KMS-11 (cell line): ENCODE data around the gene UNC13B.

Experiments used
- H2AFZ ChIP-seq: fragments of 200-600 bp; sonication (generic); 2 replicates; pipeline ENCODE4 v1.6.1; 2016; ENCODE audit warnings: antibody characterized with exemption, mixed run types, low read depth
- H3K27ac ChIP-seq: fragments of 200-600 bp; sonication (generic); 2 replicates; pipeline ENCODE4 v1.6.1; 2016; ENCODE audit warnings: mild to moderate bottlenecking, mixed run types
- H3K27me3 ChIP-seq: fragments of 200-600 bp; sonication (generic); 2 replicates; pipeline ENCODE4 v1.6.1; 2017; ENCODE audit warnings: mild to moderate bottlenecking, low read depth, mixed run types, moderate library complexity; ENCODE audit not compliant: insufficient read depth
- H3K36me3 ChIP-seq: fragments of 200-600 bp; sonication (generic); 2 replicates; pipeline ENCODE4 v1.6.1; 2017; ENCODE audit warnings: mild to moderate bottlenecking, mixed run types; ENCODE audit not compliant: insufficient read depth
- H3K4me1 ChIP-seq: fragments of 200-600 bp; sonication (generic); 2 replicates; pipeline ENCODE4 v1.6.1; 2016; ENCODE audit warnings: mild to moderate bottlenecking, low read depth, mixed run types; ENCODE audit not compliant: poor library complexity, severe bottlenecking
- H3K4me2 ChIP-seq: fragments of 200-600 bp; sonication (generic); 2 replicates; pipeline ENCODE4 v1.7.0; 2016; ENCODE audit warnings: mild to moderate bottlenecking, mixed run types
- H3K4me3 ChIP-seq: fragments of 200-600 bp; sonication (generic); IDR thresholded peaks from 2 replicates; pipeline ENCODE4 v1.6.1; 2017; ENCODE audit warnings: low read depth, low read length, mixed read lengths; ENCODE audit not compliant: insufficient read depth
- H3K79me2 ChIP-seq: fragments of 200-600 bp; sonication (generic); 2 replicates; pipeline ENCODE4 v1.6.1; 2016; ENCODE audit warnings: low read depth, mixed run types; ENCODE audit not compliant: insufficient read depth
- H3K9ac ChIP-seq: fragments of 200-600 bp; sonication (generic); 2 replicates; pipeline ENCODE4 v1.6.1; 2016; ENCODE audit warnings: mild to moderate bottlenecking, mixed run types
- H4K20me1 ChIP-seq: fragments of 200-600 bp; sonication (generic); 2 replicates; pipeline ENCODE4 v1.6.1; 2016; ENCODE audit warnings: mild to moderate bottlenecking, mixed run types; ENCODE audit not compliant: insufficient read depth
- CTCF ChIP-seq: fragments of 200-600 bp; sonication (generic); conservative IDR thresholded peaks from 2 replicates; pipeline ENCODE4 v1.6.1; 2017; ENCODE audit warnings: low read depth, mild to moderate bottlenecking, antibody characterized with exemption, low read length, moderate library complexity, mixed read lengths

Gene UNC13B

GRCh38 chr9:35422753-35423152 is 260.9 kb downstream of the UNC13B start:
- TF ChIP-seq CTCF = no peak
- Histone ChIP-seq H3K4me3 (no peak overlapping the region), H3K36me3 (no peaks in the 10 kb centered on the region)

GRCh38 chr9:35423499-35423898 is 261.7 kb downstream of the UNC13B start:
- no peaks in the 10 kb centered on the region for H3K36me3 ChIP-seq
- H3K9ac ChIP-seq = no peak overlapping the region
- H3K4me3 ChIP-seq = no peak overlapping the region
- H2AFZ ChIP-seq = no peak overlapping the region
- H3K79me2 ChIP-seq = no peaks in the 10 kb centered on the region
- TF ChIP-seq CTCF = no peak
- no peak overlapping the region for H3K27ac ChIP-seq
- H4K20me1 ChIP-seq = no peaks in the 10 kb centered on the region
- H3K4me2 ChIP-seq = no peak overlapping the region
- no peaks in the 10 kb centered on the region for H3K4me1 ChIP-seq
- H3K27me3 ChIP-seq = no peaks in the 10 kb centered on the region

More at GRCh38 chr9:35422753-35423152, 260.9 kb downstream of the UNC13B start:
- Histone ChIP-seq H4K20me1 (no peaks in the 10 kb centered on the region), H3K4me2 (no peak overlapping the region), H3K27me3 (no peaks in the 10 kb centered on the region), H3K4me1 (no peaks in the 10 kb centered on the region), H3K79me2 (no peaks in the 10 kb centered on the region), H2AFZ (no peak overlapping the region), H3K27ac (no peak overlapping the region), H3K9ac (no peak overlapping the region)

- H3K4me1 ChIP-seq = no peaks in the 10 kb centered on the region
- H3K27ac ChIP-seq = no peak overlapping the region
- H2AFZ ChIP-seq = no peak overlapping the region
- no peak overlapping the region for H3K4me2 ChIP-seq
- H3K9ac ChIP-seq = no peak overlapping the region
- no peak for TF ChIP-seq CTCF
- H3K4me3 ChIP-seq = no peak overlapping the region
- no peaks in the 10 kb centered on the region for H3K79me2 ChIP-seq
- no peaks in the 10 kb centered on the region for H3K36me3 ChIP-seq
- H4K20me1 ChIP-seq = no peaks in the 10 kb centered on the region
- H3K27me3 ChIP-seq = no peaks in the 10 kb centered on the region
Measured at GRCh38 chr9:35424356-35425352, 262.8 kb downstream of the UNC13B start.

GRCh38 chr9:35426627-35427026 is 264.8 kb downstream of the UNC13B start:
- no peak overlapping the region for H2AFZ ChIP-seq
- H3K4me2 ChIP-seq = no peak overlapping the region
- H3K79me2 ChIP-seq = no peaks in the 10 kb centered on the region
- no peaks in the 10 kb centered on the region for H3K36me3 ChIP-seq
- H3K4me3 ChIP-seq = no peak overlapping the region
- no peaks in the 10 kb centered on the region for H4K20me1 ChIP-seq
- H3K9ac ChIP-seq = no peak overlapping the region
- no peaks in the 10 kb centered on the region for H3K4me1 ChIP-seq
- TF ChIP-seq CTCF = no peak
- no peak overlapping the region for H3K27ac ChIP-seq
- no peaks in the 10 kb centered on the region for H3K27me3 ChIP-seq
